LoVo (cell line): ENCODE measurements around the gene CACNA1H.

ENCODE experiments used
- DNase-seq: peaks from one replicate; pipeline ENCODE4 v3.0.0-alpha.2; 2016; ENCODE audit warnings: low spot score

The CACNA1H gene

DNA sequence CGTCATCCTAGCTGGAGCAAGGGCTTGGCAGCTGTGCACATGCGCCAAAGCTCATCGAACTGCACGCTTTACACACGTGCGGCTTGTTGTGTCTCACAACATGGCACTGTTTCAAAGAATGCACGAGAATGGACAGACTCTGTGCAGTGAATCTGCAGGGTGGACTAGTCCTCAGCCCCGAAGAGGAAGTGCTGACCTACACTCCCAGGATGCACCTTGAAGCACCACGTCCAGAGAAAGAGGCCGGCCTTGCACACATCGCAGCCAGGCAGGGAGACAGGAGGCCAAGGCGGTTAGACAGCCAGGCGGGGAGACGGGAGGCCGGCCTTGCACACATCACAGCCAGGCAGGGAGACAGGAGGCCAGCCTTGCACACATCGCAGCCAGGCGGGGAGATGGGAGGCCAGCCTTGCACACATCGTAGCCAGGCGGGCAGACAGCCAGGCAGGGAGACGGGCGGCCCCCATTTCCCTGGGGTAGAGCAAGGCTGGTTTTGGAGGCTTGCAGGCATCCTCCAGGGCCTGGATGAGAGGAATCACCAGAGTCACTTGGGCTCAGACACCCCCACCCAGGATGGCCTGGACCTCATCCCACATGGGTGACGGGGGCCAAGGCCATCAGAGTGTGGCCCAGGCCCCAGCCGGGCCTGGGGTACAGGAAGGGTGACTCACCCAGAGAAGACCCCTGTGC is 9.0 kb upstream of the CACNA1H start:
- no peak for DNase-seq

DNA sequence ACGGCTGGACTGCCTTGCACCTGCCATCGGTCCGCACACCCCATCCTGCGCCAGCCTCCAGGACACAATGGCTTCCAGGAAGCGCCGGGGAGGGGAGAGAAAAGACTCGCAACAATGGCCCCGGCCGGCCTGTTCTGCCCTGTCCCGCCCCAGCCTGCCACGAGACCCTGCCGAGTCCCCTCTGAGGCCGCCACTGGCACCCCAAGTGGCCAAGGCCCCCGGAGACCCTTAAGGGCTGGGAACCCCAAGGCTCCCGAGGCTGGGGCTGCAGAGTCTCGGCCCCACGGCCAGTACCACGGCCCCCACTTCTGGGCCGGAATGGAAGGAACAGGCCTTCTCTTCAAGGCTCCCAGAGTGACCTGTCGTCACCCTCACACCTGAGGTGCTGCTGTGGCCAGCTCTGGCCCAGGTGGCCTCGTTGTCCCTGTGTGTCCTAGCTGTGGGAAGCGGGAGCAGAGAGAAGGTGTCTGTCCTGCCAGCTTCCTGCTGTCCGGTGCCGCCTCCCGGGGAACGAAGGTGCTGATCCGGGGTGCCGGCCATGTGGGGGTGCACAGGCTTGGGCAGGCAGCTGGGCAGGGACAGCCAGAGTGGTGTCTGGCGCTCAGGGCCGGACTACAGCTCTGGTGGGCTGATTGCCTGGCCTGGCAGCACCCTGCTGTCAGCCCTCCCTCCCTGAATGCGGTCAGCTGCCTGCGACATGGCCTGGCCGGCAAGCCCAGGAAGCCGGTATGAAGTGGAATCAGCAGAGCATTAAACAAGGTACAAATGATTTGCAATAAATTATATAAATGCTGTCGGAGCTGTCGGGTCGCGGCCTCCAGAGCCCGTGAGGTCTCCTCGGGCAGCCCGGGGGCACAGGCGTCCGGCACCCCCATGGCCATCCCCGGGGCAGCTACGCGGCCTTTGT is 8.2 kb upstream of the CACNA1H start:
- DNase-seq = no peak

- DNase-seq = no peak
These were observed 7.4 kb upstream of the CACNA1H start for GRCh38 chr16:1145383-1146100.

DNA sequence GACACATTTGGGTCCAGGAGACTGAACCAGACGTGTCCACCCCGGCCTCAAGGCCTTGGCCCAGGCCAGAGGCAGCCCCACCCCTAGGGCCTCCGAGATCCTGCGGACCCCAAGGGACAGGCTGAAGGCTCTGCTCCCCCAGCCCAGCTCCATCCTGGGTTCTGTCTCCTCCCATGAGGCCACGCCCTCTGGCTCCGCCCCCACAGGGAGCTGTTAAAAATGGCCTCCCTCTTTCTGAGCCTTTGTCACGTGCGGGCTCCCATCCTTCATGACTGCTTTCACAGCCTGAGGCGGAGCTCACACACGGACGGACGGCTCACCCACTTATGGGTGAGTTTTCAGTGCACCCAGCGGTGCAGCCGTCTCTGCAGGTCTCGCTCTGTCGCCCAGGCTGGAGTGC is 6.5 kb upstream of the CACNA1H start:
- DNase-seq = no peak

GRCh38 chr16:1147027-1147426 is 5.9 kb upstream of the CACNA1H start:
- no peak for DNase-seq

DNA sequence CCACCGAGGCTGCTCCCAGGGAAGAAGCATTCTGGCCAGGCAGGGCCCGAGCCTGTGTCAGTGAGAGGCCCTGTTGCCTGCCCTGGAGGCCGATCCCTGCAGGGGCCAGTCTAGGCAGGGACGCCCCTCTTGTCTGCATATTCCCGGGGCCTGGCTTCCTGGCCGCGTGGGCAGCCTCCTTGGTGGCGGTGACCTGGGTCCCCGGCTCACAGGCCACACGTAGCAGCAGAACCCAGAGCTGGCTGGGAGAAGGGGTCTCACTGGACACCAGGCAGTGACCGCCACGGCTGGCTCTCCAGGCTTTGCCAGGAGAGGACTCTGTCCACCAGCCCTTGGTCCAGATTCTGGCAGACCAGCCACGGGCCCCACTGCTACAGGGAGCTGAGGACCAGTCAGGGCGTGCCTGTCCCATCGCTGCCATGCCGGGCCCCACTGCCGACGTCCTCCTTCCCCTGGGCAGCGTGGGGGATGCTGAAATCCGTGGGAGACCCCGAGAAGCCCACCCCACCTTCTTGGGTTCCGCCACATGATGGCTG is 3.7 kb upstream of the CACNA1H start:
- DNase-seq = no peak

DNA sequence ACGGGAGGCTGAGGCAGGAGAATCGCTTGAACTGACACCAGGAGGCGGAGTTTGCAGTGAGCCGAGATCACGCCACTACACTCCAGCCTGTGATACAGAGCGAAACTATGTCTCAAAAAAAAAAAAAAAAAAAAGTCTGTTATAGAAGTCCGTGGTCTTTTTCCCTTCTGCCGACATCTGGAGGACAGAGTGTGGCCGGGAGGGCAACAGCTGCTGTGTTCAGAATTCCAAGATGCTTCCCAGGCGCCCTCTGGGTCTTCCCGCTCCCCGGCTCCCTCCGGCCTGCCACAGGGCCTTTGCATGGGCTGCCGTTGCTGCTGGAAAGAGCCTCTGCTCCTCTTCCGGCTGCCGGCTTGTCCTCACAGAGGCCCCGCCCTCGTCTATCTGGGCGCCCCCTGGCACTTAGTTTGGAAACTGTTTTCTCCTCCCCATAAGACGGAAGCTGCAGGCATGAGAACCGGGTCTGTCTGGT is 2.4 kb upstream of the CACNA1H start:
- no peak for DNase-seq

DNA sequence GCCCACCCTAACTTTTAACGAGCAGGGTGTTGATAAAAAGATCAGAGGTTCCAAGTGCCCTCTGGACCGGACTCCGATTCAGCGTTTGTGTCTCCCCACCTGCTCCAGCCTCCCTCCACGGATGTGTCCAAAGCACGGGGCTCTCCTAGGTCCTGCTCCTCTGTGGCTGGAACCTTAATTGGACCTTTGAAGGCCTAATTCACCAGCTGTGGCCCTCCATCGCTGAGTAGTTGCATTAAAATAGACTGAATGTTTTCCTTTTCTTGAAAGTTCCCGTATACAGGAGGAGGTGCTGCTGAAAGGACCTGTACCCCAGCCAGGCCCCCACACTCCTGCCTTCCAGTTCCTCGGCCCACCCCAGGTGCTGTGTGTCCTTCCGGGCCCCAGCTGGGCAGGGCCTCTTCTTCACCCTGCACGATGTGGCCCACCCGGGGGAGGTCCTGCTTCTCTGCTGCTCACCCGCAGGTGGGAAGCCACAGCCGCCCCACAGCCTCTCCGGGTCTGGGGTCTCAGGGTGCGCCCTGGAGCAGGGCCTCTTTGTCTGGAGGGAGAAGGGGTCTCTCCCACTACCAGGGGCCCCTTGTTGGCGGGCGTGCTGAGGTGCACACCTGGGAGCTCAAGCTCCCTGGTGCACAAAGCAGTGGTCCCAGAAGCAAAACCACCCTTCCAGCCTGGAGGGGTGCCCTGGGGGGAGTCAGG is 1.3 kb upstream of the CACNA1H start:
- no peak for DNase-seq

DNA sequence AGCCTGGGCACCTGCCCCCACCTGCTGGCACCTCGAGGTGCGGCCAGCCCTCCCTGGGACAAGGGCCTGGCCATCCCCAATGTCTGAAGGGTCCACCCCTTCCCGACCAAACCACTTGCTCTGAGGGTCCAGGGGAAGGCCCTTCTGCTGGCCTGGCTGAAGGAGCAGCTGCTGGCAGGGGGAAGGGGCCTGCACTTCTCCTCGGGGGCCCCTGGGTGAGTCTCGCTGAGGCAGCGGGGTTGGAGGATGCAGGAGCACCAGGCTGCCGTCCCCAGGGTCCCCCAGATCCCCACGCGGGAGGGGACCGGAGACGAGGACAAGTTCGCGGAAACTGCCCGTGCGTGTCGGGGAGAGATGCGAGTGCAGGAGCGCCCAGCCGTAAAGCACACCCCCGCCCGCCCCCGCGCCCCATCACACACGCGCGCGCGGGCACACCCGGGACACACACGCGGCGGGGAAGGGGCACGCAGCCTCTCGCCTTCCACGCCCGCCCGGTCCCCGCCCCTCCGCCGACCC is 725 bp upstream of the CACNA1H start:
- no peak for DNase-seq

GRCh38 chr16:1153480-1154160 is 714 bp downstream of the CACNA1H start:
- no peak for DNase-seq

- DNase-seq = no peak
These were observed 1.5 kb downstream of the CACNA1H start for GRCh38 chr16:1154291-1154886.

GRCh38 chr16:1154887-1155331 is 2.0 kb downstream of the CACNA1H start:
- DNase-seq = no peak

DNA sequence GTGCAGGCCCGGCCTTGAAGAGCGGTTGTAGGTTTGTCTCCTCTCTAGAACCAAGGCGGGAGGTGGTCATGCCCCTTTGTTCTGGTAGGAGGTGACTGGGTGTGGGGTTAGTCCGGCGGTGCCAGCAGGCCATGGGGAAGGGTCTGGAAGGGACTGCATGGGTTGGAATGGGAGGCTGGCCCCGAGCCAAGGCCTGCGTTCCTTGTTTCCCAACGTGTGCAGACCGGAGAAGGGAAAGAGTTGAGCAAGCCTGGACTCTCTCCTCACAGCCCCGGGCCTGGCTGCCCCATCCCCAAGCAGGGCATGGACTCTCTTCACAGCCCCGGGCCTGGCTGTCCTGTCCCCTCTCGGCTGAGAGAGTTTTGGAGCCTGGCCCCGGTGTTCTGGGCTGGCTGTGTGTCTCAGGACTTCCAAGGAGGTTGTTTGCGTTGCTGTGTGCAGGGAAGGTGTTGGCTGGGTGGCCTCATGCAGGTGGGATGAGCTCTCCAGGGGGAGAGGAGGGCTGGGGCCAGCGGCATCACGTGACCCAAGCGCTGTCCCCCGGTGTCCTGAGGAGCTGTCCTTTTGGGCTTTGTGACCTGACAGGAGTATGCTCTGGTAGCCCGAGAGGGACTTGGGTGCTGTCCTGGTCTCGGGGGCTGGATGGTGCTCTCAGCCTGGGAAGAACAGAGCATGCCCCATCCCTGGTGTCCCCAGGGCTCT is 2.6 kb downstream of the CACNA1H start:
- no peak for DNase-seq

DNA sequence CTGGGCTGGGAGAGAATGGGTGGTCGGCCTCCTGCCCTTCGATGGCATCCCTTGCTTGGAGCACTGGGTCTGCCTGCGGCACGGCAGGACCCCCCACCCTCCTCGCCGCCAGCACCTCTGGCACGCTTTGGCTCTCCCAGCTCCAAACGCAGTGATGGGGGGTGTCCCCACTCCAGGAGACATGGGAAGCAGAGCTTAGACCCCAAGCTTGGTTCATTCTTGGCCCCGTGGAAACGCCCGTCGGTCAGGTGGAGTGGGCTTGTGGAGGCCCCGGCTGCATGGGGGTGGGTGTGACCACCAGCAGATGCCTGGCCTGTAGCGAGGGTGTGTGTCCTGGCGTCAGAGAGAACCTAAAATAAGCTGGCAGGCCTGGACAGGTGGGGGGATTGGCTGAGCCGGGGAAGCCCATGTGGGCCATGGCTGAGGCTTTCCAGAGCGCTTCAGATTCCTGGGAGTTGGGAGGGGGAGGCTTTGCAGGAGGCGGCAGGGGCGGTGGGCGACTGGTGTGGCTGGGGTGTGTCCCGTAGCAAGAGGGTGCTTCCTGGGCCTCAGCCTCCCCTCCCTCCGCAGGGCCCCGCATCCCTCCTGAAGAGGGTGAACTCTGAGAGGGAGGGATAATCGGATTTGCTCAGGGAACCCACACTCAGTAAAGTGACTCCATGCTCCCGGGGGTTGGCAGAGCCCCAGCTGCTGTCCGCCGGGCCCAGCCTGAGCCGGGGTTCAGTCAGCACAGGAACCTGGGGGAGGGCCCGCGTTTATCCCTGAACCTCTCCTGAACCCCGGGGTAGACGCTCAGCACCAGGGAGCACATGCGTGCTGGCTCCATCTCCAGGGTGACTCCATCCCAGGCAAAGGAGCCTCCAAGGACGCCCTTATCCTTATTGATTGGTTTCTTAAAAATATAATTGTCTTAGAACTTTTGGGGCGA is 3.4 kb downstream of the CACNA1H start:
- no peak for DNase-seq

- DNase-seq = no peak
These were observed 4.2 kb downstream of the CACNA1H start for GRCh38 chr16:1156983-1157638.

- DNase-seq = no peak
These were observed 4.9 kb downstream of the CACNA1H start for GRCh38 chr16:1157639-1158455.
